BE2C (cell line): ENCODE data around the gene CDC42BPG.
A peak's percentile ranks its signal among the peaks of the same experiment; 100 is the strongest.

Source experiments
- DNase-seq: peaks from one replicate; pipeline ENCODE4 v3.0.0-alpha.2; 2020
- H3K27me3 ChIP-seq: fragments of 250-450 bp; sonication (Bioruptor Pico); 2 replicates; pipeline ENCODE4 v1.5.1; 2020; ENCODE audit warnings: mild to moderate bottlenecking
- H3K36me3 ChIP-seq: fragments of 250-450 bp; sonication (Bioruptor Pico); 2 replicates; pipeline ENCODE4 v1.5.1; 2020; ENCODE audit warnings: mild to moderate bottlenecking
- H3K4me1 ChIP-seq: fragments of 250-450 bp; sonication (Bioruptor Pico); 2 replicates; pipeline ENCODE4 v1.5.1; 2020
- H3K4me3 ChIP-seq: 2 replicates; pipeline ENCODE4 v1.5.1; 2011; ENCODE audit warnings: low read depth, low read length
- H3K9me3 ChIP-seq: fragments of 250-450 bp; sonication (Bioruptor Pico); 2 replicates; pipeline ENCODE4 v1.5.1; 2020
- TF ChIP-seq, protein P1 (sequence below): IDR thresholded peaks from 2 replicates; pipeline ENCODE4 v1.5.1; 2012; ENCODE audit warnings: mild to moderate bottlenecking, low read depth, low read length

Gene CDC42BPG

DNA sequence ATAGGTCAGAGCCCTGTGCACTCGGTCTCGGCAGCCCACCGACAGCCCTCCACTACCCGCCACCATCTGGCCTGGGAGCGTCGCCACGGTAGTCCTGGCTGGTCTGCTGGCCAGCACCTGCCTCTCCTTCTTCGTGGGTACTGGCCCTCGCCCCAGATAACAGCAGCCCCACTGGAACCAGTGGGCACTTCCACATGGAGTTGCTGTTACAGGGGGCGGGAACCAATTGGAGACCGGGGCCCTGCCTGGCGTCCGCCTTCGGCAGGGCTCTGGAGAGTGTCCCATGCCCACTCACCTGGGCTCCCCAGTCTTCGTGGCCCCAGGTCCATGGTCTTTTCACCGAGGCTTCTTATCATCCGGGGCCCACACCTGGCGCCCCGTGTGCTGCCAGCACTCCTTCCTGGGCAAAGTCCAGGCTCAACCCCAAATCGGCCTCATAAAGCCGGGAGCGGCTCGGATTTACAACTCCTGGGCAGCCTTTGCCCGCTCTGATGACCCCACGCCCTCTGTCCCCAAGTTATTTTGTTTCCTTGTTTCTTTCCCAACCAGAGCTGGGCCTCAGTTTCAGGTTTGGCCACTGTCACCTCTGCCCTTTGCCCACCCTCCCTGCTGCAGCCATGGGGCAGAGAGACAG lies 46.9 kb upstream of the CDC42BPG start:
- Histone ChIP-seq H3K27me3 (no peaks in the 10 kb centered on the region), H3K36me3 (no peaks in the 10 kb centered on the region), H3K4me3 (no peak overlapping the region), H3K9me3 (no peaks in the 10 kb centered on the region), H3K4me1 (peaks cover 3% of the 10 kb centered on the region; the same call in 1 of the 2 replicates)
- TF ChIP-seq, protein P1, sequence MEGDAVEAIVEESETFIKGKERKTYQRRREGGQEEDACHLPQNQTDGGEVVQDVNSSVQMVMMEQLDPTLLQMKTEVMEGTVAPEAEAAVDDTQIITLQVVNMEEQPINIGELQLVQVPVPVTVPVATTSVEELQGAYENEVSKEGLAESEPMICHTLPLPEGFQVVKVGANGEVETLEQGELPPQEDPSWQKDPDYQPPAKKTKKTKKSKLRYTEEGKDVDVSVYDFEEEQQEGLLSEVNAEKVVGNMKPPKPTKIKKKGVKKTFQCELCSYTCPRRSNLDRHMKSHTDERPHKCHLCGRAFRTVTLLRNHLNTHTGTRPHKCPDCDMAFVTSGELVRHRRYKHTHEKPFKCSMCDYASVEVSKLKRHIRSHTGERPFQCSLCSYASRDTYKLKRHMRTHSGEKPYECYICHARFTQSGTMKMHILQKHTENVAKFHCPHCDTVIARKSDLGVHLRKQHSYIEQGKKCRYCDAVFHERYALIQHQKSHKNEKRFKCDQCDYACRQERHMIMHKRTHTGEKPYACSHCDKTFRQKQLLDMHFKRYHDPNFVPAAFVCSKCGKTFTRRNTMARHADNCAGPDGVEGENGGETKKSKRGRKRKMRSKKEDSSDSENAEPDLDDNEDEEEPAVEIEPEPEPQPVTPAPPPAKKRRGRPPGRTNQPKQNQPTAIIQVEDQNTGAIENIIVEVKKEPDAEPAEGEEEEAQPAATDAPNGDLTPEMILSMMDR, result no peak
- DNase-seq, result no peak

DNA sequence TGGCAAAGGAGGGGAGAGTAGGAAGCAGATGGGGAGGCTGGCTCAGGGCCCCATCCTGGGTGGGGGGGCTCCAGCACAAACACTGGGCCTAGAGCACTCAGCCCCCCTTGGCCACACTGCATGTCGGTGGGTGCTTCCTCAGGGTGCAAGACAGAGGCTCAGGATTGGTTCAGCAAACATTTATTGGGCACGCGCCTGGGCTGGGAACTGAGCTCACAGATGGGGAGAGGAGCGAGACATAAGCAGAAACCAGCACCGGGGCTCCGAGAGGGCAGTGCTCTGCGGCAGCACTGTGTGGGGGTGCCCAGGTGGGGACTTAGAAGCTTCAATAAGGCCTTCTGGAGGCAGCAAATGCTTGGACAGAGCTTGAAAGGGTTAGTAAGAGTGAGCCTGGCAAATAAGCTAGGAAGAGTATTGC lies 46.1 kb upstream of the CDC42BPG start:
- Histone ChIP-seq H3K9me3 (no peaks in the 10 kb centered on the region), H3K27me3 (no peaks in the 10 kb centered on the region), H3K4me3 (no peak overlapping the region), H3K36me3 (no peaks in the 10 kb centered on the region), H3K4me1 (peaks cover 3% of the 10 kb centered on the region)
- TF ChIP-seq, protein P1, result no peak
- no peak for DNase-seq

- Histone ChIP-seq H3K4me1 (peaks cover 3% of the 10 kb centered on the region), H3K27me3 (no peaks in the 10 kb centered on the region), H3K36me3 (no peaks in the 10 kb centered on the region), H3K4me3 (no peak overlapping the region), H3K9me3 (no peaks in the 10 kb centered on the region)
- TF ChIP-seq, protein P1, result no peak
- DNase-seq, result no peak
Observed at GRCh38 chr11:64888729-64889511, 44.5 kb upstream of the CDC42BPG start.

- H3K27me3 ChIP-seq, result no peaks in the 10 kb centered on the region
- H3K4me3 ChIP-seq, result no peak overlapping the region; the same call in 1 of the 2 replicates
- H3K4me1 ChIP-seq, result peaks cover 3% of the 10 kb centered on the region
- H3K9me3 ChIP-seq, result no peaks in the 10 kb centered on the region
- no peaks in the 10 kb centered on the region for H3K36me3 ChIP-seq
- no peak for DNase-seq
- TF ChIP-seq, protein P1, result no peak
Observed at GRCh38 chr11:64888406-64888728, 43.9 kb upstream of the CDC42BPG start.

DNA sequence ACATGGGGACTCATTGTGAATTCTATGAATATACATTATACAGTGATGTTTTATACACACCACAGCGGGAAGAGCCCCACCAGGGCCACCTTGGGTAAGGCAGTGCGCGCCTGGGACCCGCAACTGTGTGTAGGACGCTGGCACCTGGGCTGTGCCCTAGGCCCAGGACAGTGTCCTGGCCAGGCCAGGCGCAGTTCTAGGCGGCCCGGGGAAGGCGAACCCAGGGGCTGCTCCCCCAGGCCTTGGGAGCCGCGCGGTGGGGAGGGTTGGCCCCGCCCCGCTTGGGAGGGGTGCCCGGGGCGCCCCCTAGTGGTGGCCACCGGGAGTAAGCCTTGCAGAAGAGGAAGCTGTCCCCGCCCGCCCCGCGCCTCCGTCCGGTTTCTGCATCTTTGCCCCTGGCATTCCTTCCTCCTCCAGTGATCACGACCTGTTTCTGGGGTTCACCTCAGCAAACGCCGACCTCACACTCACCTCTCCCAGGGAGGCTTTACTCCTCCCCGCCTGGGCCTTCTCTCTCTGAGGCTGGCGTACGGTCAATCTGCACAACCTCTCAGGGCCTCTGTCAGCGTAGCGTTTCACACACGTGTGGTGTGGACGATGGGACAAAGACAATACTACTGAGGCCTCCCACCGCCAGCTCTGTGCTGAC lies 43.4 kb upstream of the CDC42BPG start:
- H3K4me1 ChIP-seq, result peaks cover 3% of the 10 kb centered on the region
- no peaks in the 10 kb centered on the region for H3K36me3 ChIP-seq
- H3K9me3 ChIP-seq, result no peaks in the 10 kb centered on the region
- peak; percentile 72 for DNase-seq
- TF ChIP-seq, protein P1, result peak; percentile 65
- no peaks in the 10 kb centered on the region for H3K27me3 ChIP-seq
- peak overlapping the region; percentile 29; the same call in 1 of the 2 replicates for H3K4me3 ChIP-seq
